ENCODE measurements around the gene MYOZ1.
A peak's percentile ranks its signal among the peaks of the same experiment; 100 is the strongest.

MYOZ1 gene

GRCh38 chr10:73590881-73591799, 50.1 kb downstream of the MYOZ1 start, which contains the start of gene USP54:
Gene USP54 (minus strand): TSS chr10:73591342. CDS start chr10:73575658, 15,684 bp downstream.
- peaks cover 18% of the 10 kb centered on the region for H3K4me1 Mint-ChIP-seq (ENCODE audit: low read depth)
- H3K27ac Mint-ChIP-seq, result peak within 1 kb of the TSS; percentile 59
- peaks cover 1% of the 10 kb centered on the region for H3K36me3 Mint-ChIP-seq (ENCODE audit: low read depth)
- no peaks in the 10 kb centered on the region for H3K27me3 Mint-ChIP-seq
- peak within 1 kb of the TSS; percentile 47 for H3K4me3 Mint-ChIP-seq
- H3K9me3 Mint-ChIP-seq, result no peaks in the 10 kb centered on the region

GRCh38 chr10:73589563-73590126, 51.6 kb downstream of the MYOZ1 start:
- Mint-ChIP-seq H3K36me3 (ENCODE audit: low read depth) (peaks cover 10% of the 10 kb centered on the region), H3K4me3 (no peak overlapping the region), H3K9me3 (no peaks in the 10 kb centered on the region), H3K27ac (no peak overlapping the region), H3K27me3 (no peaks in the 10 kb centered on the region), H3K4me1 (ENCODE audit: low read depth) (peaks cover 18% of the 10 kb centered on the region)

- peaks cover 10% of the 10 kb centered on the region for H3K36me3 Mint-ChIP-seq (ENCODE audit: low read depth)
- H3K27me3 Mint-ChIP-seq, result no peaks in the 10 kb centered on the region
- no peak overlapping the region for H3K27ac Mint-ChIP-seq
- peaks cover 18% of the 10 kb centered on the region for H3K4me1 Mint-ChIP-seq (ENCODE audit: low read depth)
- no peaks in the 10 kb centered on the region for H3K9me3 Mint-ChIP-seq
- H3K4me3 Mint-ChIP-seq, result no peak overlapping the region
Measured at GRCh38 chr10:73588656-73589055, 52.6 kb downstream of the MYOZ1 start.

- Mint-ChIP-seq H3K9me3 (no peaks in the 10 kb centered on the region), H3K4me1 (ENCODE audit: low read depth) (peaks cover 7% of the 10 kb centered on the region), H3K4me3 (no peak overlapping the region), H3K36me3 (ENCODE audit: low read depth) (peaks cover 10% of the 10 kb centered on the region), H3K27me3 (no peaks in the 10 kb centered on the region), H3K27ac (no peak overlapping the region)
Measured at GRCh38 chr10:73586583-73586984, 54.7 kb downstream of the MYOZ1 start.

- Mint-ChIP-seq H3K4me3 (no peak overlapping the region), H3K27me3 (no peaks in the 10 kb centered on the region)
Measured at GRCh38 chr10:73585327-73585726, 55.9 kb downstream of the MYOZ1 start.

GRCh38 chr10:73584737-73585136, 56.5 kb downstream of the MYOZ1 start:
- Mint-ChIP-seq H3K4me1 (ENCODE audit: low read depth) (no peaks in the 10 kb centered on the region), H3K4me3 (no peak overlapping the region), H3K9me3 (no peaks in the 10 kb centered on the region), H3K36me3 (ENCODE audit: low read depth) (peaks cover 10% of the 10 kb centered on the region), H3K27ac (no peak overlapping the region), H3K27me3 (no peaks in the 10 kb centered on the region)

More at GRCh38 chr10:73585327-73585726, 55.9 kb downstream of the MYOZ1 start:
- Mint-ChIP-seq H3K9me3 (no peaks in the 10 kb centered on the region), H3K36me3 (ENCODE audit: low read depth) (peaks cover 10% of the 10 kb centered on the region), H3K4me1 (ENCODE audit: low read depth) (no peaks in the 10 kb centered on the region), H3K27ac (no peak overlapping the region)

GRCh38 chr10:73581918-73582317, 59.4 kb downstream of the MYOZ1 start:
- H3K27ac Mint-ChIP-seq, result no peak overlapping the region
- H3K36me3 Mint-ChIP-seq (ENCODE audit: low read depth), result peaks cover 10% of the 10 kb centered on the region
- no peaks in the 10 kb centered on the region for H3K9me3 Mint-ChIP-seq
- H3K27me3 Mint-ChIP-seq, result no peaks in the 10 kb centered on the region
- H3K4me1 Mint-ChIP-seq (ENCODE audit: low read depth), result peaks cover 2% of the 10 kb centered on the region
- no peak overlapping the region for H3K4me3 Mint-ChIP-seq

Data from stimulated activated naive CD8-positive, alpha-beta T cell treated with anti-CD3 and anti-CD28 coated beads, Interleukin-15, Interleukin-2, amounts not matched to agents 100 ng/mL and 50 ng/mL, for 24 hours (primary cell).